ENCODE data around the gene TSC22D4.
"Not testable (repeated sequence)": the region's sequence is repeated elsewhere in the genome, so short reads cannot be mapped to it uniquely, and the experiment has no call there.

The TSC22D4 gene

GRCh38 chr7:100472854-100473499 lies 6.0 kb downstream of the TSC22D4 start:
- DNase-seq (ENCODE audit: low spot score) = no peak

GRCh38 chr7:100472121-100472851 lies 6.7 kb downstream of the TSC22D4 start:
- DNase-seq (ENCODE audit: low spot score) = no peak

GRCh38 chr7:100471021-100471420 lies 8.0 kb downstream of the TSC22D4 start:
- no peak for DNase-seq (ENCODE audit: low spot score)

GRCh38 chr7:100469227-100470044 lies 9.6 kb downstream of the TSC22D4 start:
- DNase-seq (ENCODE audit: low spot score) = peak; percentile 77

GRCh38 chr7:100467638-100468373 lies 11.2 kb downstream of the TSC22D4 start:
- DNase-seq (ENCODE audit: low spot score) = no peak

GRCh38 chr7:100466653-100467605 lies 12.1 kb downstream of the TSC22D4 start:
- no peak for DNase-seq (ENCODE audit: low spot score)

- DNase-seq (ENCODE audit: low spot score) = no peak
These were observed 13.2 kb downstream of the TSC22D4 start for GRCh38 chr7:100465702-100466311.

GRCh38 chr7:100465299-100465698 lies 13.7 kb downstream of the TSC22D4 start:
- no peak for DNase-seq (ENCODE audit: low spot score)

- DNase-seq (ENCODE audit: low spot score) = no peak
These were observed 14.2 kb downstream of the TSC22D4 start for GRCh38 chr7:100464791-100465190.

- DNase-seq (ENCODE audit: low spot score) = no peak
These were observed 14.8 kb downstream of the TSC22D4 start, which contains the start of gene SPACDR for GRCh38 chr7:100464210-100464660. Gene SPACDR, minus strand, starts transcription at chr7:100464260. Its CDS starts 235 bp downstream, at chr7:100464025.

- no peak for DNase-seq (ENCODE audit: low spot score)
These were observed 22.0 kb downstream of the TSC22D4 start for GRCh38 chr7:100457033-100457432.

GRCh38 chr7:100456562-100456961 lies 22.5 kb downstream of the TSC22D4 start:
- no peak for DNase-seq (ENCODE audit: low spot score)

- DNase-seq (ENCODE audit: low spot score) = no peak
These were observed 23.8 kb downstream of the TSC22D4 start for GRCh38 chr7:100455206-100455605.

- DNase-seq (ENCODE audit: low spot score) = not testable (repeated sequence)
These were observed 25.2 kb downstream of the TSC22D4 start for GRCh38 chr7:100453854-100454253.

GRCh38 chr7:100452513-100452912 lies 26.5 kb downstream of the TSC22D4 start:
- no peak for DNase-seq (ENCODE audit: low spot score)

- DNase-seq (ENCODE audit: low spot score) = no peak
These were observed 29.7 kb downstream of the TSC22D4 start for GRCh38 chr7:100449190-100449795.

- DNase-seq (ENCODE audit: low spot score) = not testable (repeated sequence)
These were observed 31.7 kb downstream of the TSC22D4 start for GRCh38 chr7:100447363-100447762.

- DNase-seq (ENCODE audit: low spot score) = no peak
These were observed 33.0 kb downstream of the TSC22D4 start for GRCh38 chr7:100446040-100446439.
